NCI-H128 (cell line): ENCODE results near the gene SGPP2.
"Not testable (repeated sequence)": the region's sequence is repeated elsewhere in the genome, so short reads cannot be mapped to it uniquely, and the experiment has no call there.

ENCODE experiments used
- DNase-seq: peaks from one replicate; lab custom pipeline; 2025; ENCODE audit not compliant: unreplicated experiment; lab: John Stamatoyannopoulos, UW

The SGPP2 gene

DNA sequence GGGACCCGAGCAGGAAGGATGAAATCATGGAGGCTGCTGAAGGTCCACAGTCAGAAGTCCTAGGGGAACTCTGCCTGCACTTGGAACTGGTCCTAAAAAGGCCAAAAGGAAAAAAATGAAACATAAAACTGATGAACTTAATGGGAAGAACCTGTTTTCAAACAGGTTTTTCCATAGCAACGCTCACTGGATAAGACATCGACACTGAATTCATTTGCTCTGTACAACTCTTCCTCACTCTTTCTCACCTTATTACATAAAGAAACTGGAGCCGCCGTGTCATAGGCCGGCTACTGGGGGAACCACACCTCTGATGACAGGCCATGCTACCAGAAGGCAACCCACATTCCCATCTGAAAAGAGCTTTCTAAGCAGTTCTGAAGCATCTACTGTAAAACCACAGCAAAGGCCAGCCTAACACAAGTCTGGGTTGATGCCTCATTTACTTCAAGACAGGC is 147.9 kb downstream of the SGPP2 start:
- DNase-seq = no peak

- DNase-seq = no peak
Measured at GRCh38 chr2:222572751-222573174, 148.4 kb downstream of the SGPP2 start.

DNA sequence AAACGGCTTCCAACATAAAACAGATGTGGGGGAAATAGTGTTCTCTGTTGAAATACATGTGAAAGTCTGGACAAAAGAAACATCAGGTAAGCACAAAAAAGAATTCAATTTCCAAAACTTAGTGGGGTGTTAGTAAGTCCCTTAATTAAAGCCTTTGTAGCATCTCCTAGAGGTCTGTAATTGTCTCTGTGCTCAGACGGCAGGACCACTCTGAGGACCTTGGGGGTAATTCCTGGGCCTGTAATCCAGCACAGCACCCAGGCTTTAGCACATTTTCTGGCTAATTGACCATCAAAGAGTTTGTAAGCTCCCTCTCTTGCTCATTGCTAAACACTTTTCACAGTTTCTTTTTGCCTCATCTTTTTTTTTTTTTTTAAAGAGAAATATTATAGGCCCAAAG is 151.3 kb downstream of the SGPP2 start:
- DNase-seq = no peak

- DNase-seq = no peak
Measured at GRCh38 chr2:222576171-222577081, 152.1 kb downstream of the SGPP2 start.

GRCh38 chr2:222577341-222577740 is 153.0 kb downstream of the SGPP2 start:
- DNase-seq = no peak

GRCh38 chr2:222582928-222583327 is 158.6 kb downstream of the SGPP2 start:
- no peak for DNase-seq

- not testable (repeated sequence) for DNase-seq
Measured at GRCh38 chr2:222584589-222584988, 160.2 kb downstream of the SGPP2 start.

- no peak for DNase-seq
Measured at GRCh38 chr2:222591661-222592060, 167.3 kb downstream of the SGPP2 start.

- DNase-seq = no peak
Measured at GRCh38 chr2:222592176-222592575, 167.8 kb downstream of the SGPP2 start.

GRCh38 chr2:222594679-222595078 is 170.3 kb downstream of the SGPP2 start:
- DNase-seq = no peak

DNA sequence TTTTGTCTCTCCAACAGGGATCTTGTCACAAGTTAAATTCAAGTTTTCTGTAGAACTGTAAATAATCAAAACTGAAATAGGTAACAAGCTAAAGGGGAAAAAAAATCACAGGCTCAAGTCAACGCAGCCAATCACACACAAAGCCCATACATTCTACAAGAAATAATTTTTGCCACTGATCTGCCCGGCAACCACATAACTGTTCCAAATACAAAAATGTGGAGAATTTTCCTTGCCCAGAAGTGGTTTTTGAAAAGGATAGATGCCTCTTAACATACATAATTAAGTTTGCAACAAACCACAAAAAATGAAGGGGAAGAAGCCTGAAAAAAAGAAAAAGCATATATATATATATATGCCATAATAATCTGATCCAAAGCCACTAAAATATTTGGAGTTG is 171.2 kb downstream of the SGPP2 start:
- no peak for DNase-seq

DNA sequence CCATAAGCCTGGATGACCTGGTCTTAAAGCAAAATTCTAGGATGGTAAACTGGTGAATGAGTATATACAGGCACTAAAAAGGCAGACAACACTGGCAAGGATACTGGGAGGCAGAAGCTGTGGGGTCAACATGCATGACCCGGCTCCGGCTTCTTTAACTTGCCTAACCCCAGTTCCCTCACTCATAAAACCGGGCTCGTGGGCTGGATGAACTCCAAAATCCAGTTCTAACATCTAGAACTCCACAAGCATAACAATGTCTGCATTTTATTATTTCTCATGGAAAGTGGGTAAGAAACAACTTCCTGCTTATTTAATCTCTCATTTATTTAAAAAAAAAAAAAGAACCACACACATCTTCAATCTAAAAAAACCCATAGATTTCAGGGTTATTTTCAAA is 174.3 kb downstream of the SGPP2 start:
- DNase-seq = no peak

DNA sequence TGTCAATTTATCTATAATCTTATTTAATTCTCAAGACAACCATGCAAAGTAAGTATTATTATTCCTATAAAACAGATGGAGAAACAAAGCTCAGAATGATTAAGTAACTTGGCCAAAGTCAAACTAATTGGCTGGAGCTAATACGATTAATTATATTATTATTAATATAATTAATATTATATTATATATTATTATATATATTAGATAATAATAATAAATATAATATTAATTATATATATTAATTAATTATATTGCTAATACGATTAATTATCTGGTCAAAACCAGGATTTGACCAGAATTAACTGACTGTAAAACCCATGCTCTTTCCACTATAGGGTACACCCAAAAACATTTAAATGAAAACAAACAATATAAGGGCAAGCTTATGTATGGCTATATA is 179.2 kb downstream of the SGPP2 start:
- DNase-seq = no peak

GRCh38 chr2:222604749-222605515 is 180.6 kb downstream of the SGPP2 start:
- no peak for DNase-seq

- DNase-seq = no peak
Measured at GRCh38 chr2:222606306-222606705, 182.0 kb downstream of the SGPP2 start.

DNA sequence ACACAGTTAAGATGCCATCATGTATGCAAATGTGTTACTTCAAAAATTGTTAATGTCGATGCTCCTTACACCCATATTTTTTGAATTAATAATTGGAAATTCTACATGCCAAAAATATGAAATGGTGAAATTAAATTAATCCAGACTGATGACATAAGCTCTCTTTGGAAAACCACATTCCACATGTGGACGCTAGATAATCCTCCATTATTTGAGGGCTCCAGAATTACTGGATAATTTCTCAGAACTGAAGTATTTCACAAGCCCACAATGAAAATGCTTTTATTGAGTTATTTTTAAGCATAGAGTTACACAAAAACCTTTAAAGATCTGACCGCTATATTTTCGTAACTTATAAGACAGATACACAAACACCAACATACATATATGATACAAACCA is 183.7 kb downstream of the SGPP2 start:
- DNase-seq = no peak

DNA sequence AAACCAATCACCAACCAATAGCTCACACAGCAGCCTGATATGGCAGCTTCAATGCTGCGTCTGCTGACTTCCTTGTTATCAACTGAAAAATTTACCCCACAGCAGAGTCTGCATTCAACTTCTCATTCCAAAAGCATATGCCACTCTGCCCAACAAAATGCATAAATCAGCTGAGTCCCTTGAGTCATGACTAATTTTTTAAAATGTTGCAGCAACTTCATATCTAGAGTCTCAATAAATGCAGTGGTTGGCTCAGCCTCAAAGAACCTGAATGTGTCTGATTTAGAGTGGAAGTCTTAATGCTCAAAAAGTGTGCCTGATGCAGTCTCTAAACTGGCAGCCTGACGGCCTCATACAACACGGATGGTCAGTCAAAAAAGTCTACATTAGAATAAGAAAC is 185.0 kb downstream of the SGPP2 start:
- no peak for DNase-seq
